Stimulated activated naive B cell treated with anti-CD40 and anti-IgM and Interleukin-4, amounts not matched to agents 10 μg/mL and 1 μg/mL and 100 μg/mL, for 72 hours (primary cell): Measurements from ENCODE around the gene CLIP2.
"Not testable (repeated sequence)": the region's sequence is repeated elsewhere in the genome, so short reads cannot be mapped to it uniquely, and the experiment has no call there.

Experiments used
- ATAC-seq, 2 donors: fragments of 150-1000 bp; cut with Tn5 transposase; replicated peaks; 2 replicates each; pipeline ENCODE4 v1.10.0; 2021; ENCODE audit warnings: moderate library complexity in 1 of 2
- DNase-seq: peaks from one replicate; pipeline ENCODE4 v3.0.0; 2021
- H3K27ac Mint-ChIP-seq: one replicate; pipeline ENCODE4 v1.8.0; 2022; ENCODE audit warnings: mild to moderate bottlenecking, mixed read lengths
- H3K27me3 Mint-ChIP-seq, 2 donors: one replicate each; pipeline ENCODE4 v1.8.0; 2022; ENCODE audit warnings: mixed read lengths in 2 of 2
- H3K36me3 Mint-ChIP-seq, 2 donors: one replicate each; pipeline ENCODE4 v1.8.0; 2022; ENCODE audit warnings: mixed read lengths in 2 of 2, mild to moderate bottlenecking in 1 of 2
- H3K4me1 Mint-ChIP-seq, 2 donors: one replicate each; pipeline ENCODE4 v1.8.0; 2022; ENCODE audit warnings: mixed read lengths in 2 of 2, mild to moderate bottlenecking in 1 of 2
- H3K4me3 Mint-ChIP-seq, 2 donors: one replicate each; pipeline ENCODE4 v1.8.0; 2022; ENCODE audit warnings: mild to moderate bottlenecking in 2 of 2, mixed read lengths in 2 of 2, moderate library complexity in 1 of 2
- H3K9me3 Mint-ChIP-seq, 2 donors: one replicate each; pipeline ENCODE4 v1.8.0; 2022; ENCODE audit warnings: mixed read lengths in 2 of 2, mild to moderate bottlenecking in 1 of 2

The CLIP2 gene

DNA sequence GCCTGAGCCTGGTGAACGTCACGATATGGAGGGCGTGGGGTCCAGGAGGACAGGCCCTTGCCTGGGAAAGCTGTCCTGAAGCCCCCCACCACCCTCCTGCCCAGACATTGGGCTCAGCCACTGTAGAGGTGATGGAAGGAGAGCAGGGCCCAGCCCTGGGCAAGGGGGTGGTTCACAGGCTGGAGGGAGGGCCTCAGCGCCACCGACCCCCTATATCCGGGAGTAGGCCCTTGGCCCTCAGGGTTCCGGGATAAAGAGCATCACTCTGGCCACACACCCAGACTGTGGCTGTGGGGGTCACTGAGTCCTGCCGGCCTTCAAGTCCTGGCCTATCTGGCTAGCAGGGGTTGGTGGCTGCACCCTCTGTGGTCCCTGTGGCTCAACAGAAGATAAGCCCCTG is 109.2 kb downstream of the CLIP2 start:
- no peak overlapping the region for H3K4me3 Mint-ChIP-seq
- peaks cover 3 to 8% of the 10 kb centered on the region in 2 donors for H3K4me1 Mint-ChIP-seq
- DNase-seq (no peak), ATAC-seq (no peak)
- H3K27ac Mint-ChIP-seq = no peak overlapping the region
- no peaks in the 10 kb centered on the region for H3K27me3 Mint-ChIP-seq
- peaks cover 22 to 45% of the 10 kb centered on the region in 2 donors for H3K36me3 Mint-ChIP-seq
- no peaks in the 10 kb centered on the region for H3K9me3 Mint-ChIP-seq

DNA sequence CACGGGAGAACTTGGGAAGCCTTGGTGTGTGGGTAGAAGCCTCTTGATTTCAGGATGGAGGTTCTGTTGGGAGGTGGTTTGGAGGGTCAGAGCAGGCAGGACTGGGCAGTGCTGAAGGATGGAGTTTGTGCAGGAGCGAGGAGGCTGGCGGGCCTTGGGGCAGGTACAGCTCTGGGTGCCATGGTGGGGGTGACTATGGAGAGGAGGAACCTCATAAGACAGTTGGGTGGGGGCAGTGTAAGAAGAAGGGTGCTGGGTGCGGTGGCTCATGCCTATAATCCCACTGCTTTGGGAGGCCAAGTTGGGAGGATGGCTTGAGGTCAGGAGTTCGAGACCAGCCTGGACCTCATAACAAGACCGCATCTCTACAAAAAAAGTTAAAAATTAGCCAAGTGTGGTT is 109.8 kb downstream of the CLIP2 start:
- Mint-ChIP-seq H3K27ac (no peak overlapping the region), H3K27me3 (no peaks in the 10 kb centered on the region), H3K4me1 (peaks cover 3 to 8% of the 10 kb centered on the region in 2 donors), H3K36me3 (peaks cover 26 to 51% of the 10 kb centered on the region in 2 donors), H3K9me3 (no peaks in the 10 kb centered on the region), H3K4me3 (no peak overlapping the region)
- no peak for ATAC-seq
- DNase-seq = no peak

DNA sequence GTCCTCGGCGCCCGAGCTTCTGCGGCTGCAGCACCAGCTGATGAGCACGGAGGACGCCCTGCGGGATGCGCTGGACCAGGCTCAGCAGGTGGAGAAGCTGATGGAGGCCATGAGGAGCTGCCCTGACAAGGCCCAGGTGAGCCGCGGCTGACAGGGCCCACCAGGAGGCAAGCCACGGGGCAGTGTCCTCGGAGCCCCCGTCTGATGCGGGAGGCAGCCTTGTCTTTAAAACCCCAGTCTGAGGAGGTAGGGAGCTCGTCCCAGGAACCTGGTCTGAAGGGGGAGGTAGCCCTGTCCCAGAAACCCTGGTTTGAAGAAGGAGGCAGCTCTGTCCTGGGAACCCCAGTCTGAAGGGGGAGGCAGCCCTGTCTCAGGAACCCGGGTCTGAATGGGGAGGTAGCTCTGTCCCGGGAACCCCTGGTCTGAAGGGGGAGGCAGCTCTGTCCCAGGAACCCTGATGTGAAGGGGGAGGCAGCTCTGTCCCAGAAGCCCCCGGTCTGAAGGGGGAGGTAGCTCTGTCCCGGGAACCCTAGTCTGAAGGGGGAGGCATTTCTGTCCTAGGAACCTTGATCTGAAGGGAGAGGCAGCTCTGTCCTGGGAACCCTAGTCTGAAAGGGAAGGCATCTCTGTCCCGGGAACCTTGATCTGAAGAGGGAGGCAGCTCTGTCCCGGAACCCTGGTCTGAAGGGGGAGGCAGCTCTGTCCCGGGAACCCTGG is 111.4 kb downstream of the CLIP2 start:
- Mint-ChIP-seq H3K27me3 (no peaks in the 10 kb centered on the region), H3K27ac (no peak overlapping the region), H3K4me1 (peaks cover 3 to 8% of the 10 kb centered on the region in 2 donors), H3K36me3 (peaks cover 23 to 55% of the 10 kb centered on the region in 2 donors), H3K9me3 (no peaks in the 10 kb centered on the region), H3K4me3 (no peak overlapping the region)
- DNase-seq (no peak), ATAC-seq (no peak)

GRCh38 chr7:74401137-74401859 is 112.1 kb downstream of the CLIP2 start:
- DNase-seq (peak; percentile 54), ATAC-seq (peak; percentile 78 to 80)
- H3K4me3 Mint-ChIP-seq = no peak overlapping the region
- H3K4me1 Mint-ChIP-seq = peaks cover 3 to 8% of the 10 kb centered on the region in 2 donors
- no peaks in the 10 kb centered on the region for H3K9me3 Mint-ChIP-seq
- no peak overlapping the region for H3K27ac Mint-ChIP-seq
- no peaks in the 10 kb centered on the region for H3K27me3 Mint-ChIP-seq
- peaks cover 21 to 57% of the 10 kb centered on the region in 2 donors for H3K36me3 Mint-ChIP-seq

- H3K27me3 Mint-ChIP-seq, H3K4me3 Mint-ChIP-seq, H3K27ac Mint-ChIP-seq, H3K4me1 Mint-ChIP-seq, DNase-seq, H3K9me3 Mint-ChIP-seq, ATAC-seq: not testable (repeated sequence)
- peaks cover 12 to 58% of the 10 kb centered on the region in 2 donors for H3K36me3 Mint-ChIP-seq
These were observed 113.5 kb downstream of the CLIP2 start for GRCh38 chr7:74402668-74403067.

DNA sequence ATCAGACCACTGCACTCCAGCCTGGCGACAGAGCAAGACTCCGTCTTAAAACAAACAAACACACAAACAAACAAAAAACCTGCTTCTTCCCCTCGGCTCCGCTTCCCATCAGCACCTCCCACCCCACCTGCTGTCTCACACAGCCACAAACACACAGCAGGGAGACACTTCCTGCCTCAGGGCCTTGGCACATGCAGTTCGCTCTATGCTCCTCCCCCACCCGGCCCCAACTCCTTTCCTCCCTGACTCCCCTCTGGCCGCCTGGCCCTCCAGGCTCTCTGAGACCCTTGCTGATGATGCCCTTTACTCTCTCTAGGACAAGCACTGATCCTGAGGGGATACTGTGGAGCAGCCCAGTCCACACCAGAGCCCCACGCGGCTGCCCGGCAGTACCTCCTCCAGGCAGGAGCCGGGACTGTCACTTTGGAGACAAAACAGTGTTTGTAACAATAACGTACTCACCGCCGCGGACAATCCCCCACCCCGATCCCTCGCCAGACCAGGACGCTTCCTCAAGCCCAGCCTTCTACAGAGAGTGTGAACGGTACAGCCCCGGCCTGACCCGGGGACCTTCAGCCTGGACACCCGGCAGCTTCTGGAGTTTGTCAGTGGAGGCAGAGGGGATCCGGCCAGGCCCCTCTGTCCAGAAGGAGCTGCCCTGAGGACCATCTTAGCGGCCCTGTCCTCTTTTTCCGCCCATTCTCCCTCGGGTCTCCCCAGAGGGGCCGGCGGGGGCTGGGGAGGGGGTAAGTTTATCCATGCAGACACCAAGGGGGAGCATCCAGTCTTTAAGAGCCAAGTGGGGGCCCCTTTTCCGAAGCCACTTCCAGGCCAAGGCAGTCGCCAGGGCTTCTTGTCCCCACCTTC is 114.5 kb downstream of the CLIP2 start:
- H3K27me3 Mint-ChIP-seq = no peaks in the 10 kb centered on the region
- peaks cover 3 to 8% of the 10 kb centered on the region in 2 donors for H3K4me1 Mint-ChIP-seq
- H3K4me3 Mint-ChIP-seq = no peak overlapping the region
- no peaks in the 10 kb centered on the region for H3K9me3 Mint-ChIP-seq
- DNase-seq (no peak), ATAC-seq (no peak)
- H3K27ac Mint-ChIP-seq = no peak overlapping the region
- peaks cover 10 to 52% of the 10 kb centered on the region in 2 donors for H3K36me3 Mint-ChIP-seq

DNA sequence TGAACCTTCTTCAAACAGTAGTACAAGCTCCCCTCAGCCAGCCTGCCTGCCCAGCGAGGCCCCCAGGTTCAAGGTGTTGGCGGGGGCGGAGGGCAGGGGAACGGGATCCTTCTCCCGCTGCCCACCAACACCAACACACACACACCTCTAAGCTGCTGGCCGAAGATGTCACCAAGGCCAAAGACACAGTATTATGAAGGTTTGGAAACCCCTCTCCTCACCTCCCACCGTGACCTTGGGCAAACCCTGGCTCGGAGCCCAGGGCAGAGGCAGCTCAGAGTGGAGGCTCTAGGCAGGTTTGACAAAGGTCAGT is 115.1 kb downstream of the CLIP2 start:
- Mint-ChIP-seq H3K36me3 (peaks cover 7 to 47% of the 10 kb centered on the region in 2 donors), H3K4me3 (no peak overlapping the region), H3K9me3 (no peaks in the 10 kb centered on the region), H3K27me3 (no peaks in the 10 kb centered on the region), H3K4me1 (peaks cover 0 to 8% of the 10 kb centered on the region in 2 donors), H3K27ac (no peak overlapping the region)
- DNase-seq (no peak), ATAC-seq (no peak)

DNA sequence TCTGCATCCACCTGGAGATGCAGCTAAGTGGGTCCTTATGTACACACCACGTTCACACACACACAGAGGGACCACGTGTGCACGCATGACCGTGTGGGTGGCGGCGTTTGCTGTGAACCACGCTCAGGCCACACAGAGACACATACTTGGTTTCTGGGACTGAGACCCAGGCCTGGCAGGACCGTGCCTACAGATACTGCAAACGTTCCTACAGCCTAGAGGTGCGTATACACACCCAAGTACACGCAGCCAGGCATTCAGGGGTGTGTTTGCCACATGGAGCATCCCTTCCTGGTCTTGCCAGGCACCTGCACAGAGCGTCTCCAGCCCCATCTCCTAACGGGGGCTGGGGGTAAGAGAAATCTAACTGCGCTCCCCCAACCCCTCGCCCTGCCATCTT is 115.5 kb downstream of the CLIP2 start:
- H3K4me1 Mint-ChIP-seq = peaks cover 0 to 8% of the 10 kb centered on the region in 2 donors
- ATAC-seq (no peak), DNase-seq (no peak)
- peaks cover 7 to 47% of the 10 kb centered on the region in 2 donors for H3K36me3 Mint-ChIP-seq
- H3K27me3 Mint-ChIP-seq = no peaks in the 10 kb centered on the region
- no peaks in the 10 kb centered on the region for H3K9me3 Mint-ChIP-seq
- H3K27ac Mint-ChIP-seq = no peak overlapping the region
- no peak overlapping the region for H3K4me3 Mint-ChIP-seq

GRCh38 chr7:74405191-74405898 is 116.1 kb downstream of the CLIP2 start:
- Mint-ChIP-seq H3K27ac (no peak overlapping the region), H3K9me3 (no peaks in the 10 kb centered on the region)

GRCh38 chr7:74405899-74406512 is 116.8 kb downstream of the CLIP2 start:
- Mint-ChIP-seq H3K4me3 (no peak overlapping the region), H3K27me3 (no peaks in the 10 kb centered on the region), H3K4me1 (peaks cover 0 to 6% of the 10 kb centered on the region in 2 donors), H3K27ac (no peak overlapping the region), H3K36me3 (peaks cover 7 to 42% of the 10 kb centered on the region in 2 donors), H3K9me3 (no peaks in the 10 kb centered on the region)
- ATAC-seq (no peak), DNase-seq (no peak)

More at GRCh38 chr7:74405191-74405898, 116.1 kb downstream of the CLIP2 start:
- ATAC-seq (no peak), DNase-seq (no peak)
- Mint-ChIP-seq H3K27me3 (no peaks in the 10 kb centered on the region), H3K4me3 (no peak overlapping the region), H3K36me3 (peaks cover 7 to 44% of the 10 kb centered on the region in 2 donors), H3K4me1 (peaks cover 0 to 8% of the 10 kb centered on the region in 2 donors)

GRCh38 chr7:74407958-74408357 is 118.8 kb downstream of the CLIP2 start:
- Mint-ChIP-seq H3K36me3 (peaks cover 7 to 33% of the 10 kb centered on the region in 2 donors), H3K4me1 (no peaks in the 10 kb centered on the region), H3K9me3 (no peaks in the 10 kb centered on the region), H3K4me3 (no peak overlapping the region), H3K27ac (peak overlapping the region; percentile 62), H3K27me3 (no peaks in the 10 kb centered on the region)
- no peak for ATAC-seq
- no peak for DNase-seq

DNA sequence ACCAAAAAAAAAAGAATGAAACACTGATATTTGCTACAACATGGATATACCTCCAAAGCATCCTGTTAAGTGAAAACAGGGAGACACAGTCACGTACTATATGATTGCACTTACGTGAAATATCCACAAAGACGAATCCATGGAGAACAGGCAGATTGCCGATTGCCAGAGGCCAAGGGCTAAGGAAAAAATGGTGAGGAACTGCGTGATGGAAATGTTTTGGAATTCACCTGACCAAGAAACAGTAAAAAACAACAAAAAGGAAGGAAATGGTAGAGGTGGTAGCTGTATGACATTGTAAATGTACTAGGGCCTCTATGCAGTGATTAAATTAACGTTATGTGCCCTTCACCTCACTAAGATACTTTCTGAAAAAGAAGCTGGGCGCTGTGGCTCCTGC is 120.4 kb downstream of the CLIP2 start:
- Mint-ChIP-seq H3K4me1 (no peaks in the 10 kb centered on the region), H3K27ac (no peak overlapping the region), H3K9me3 (no peaks in the 10 kb centered on the region), H3K27me3 (no peaks in the 10 kb centered on the region), H3K4me3 (no peak overlapping the region), H3K36me3 (peaks cover 0 to 20% of the 10 kb centered on the region in 2 donors)
- DNase-seq (no peak), ATAC-seq (no peak)

GRCh38 chr7:74410772-74411171 is 121.6 kb downstream of the CLIP2 start:
- Mint-ChIP-seq H3K27ac (no peak overlapping the region), H3K4me3 (no peak overlapping the region), H3K36me3 (peaks cover 0 to 11% of the 10 kb centered on the region in 2 donors), H3K27me3 (no peaks in the 10 kb centered on the region), H3K9me3 (no peaks in the 10 kb centered on the region), H3K4me1 (no peaks in the 10 kb centered on the region)
- no peak for ATAC-seq
- no peak for DNase-seq
